HCT116 (cell line): ENCODE results near the gene NDUFC1.

Experiments used
- POLR2A ChIP-seq: IDR thresholded peaks from 2 replicates; pipeline ENCODE4 v1.7.0; 2011; ENCODE audit warnings: borderline replicate concordance; ENCODE audit not compliant: insufficient read depth, insufficient read length; ENCODE audit errors: extremely low read depth
- TF ChIP-seq, protein P1 (sequence below), 3 experiments: fragments of 200-600 bp in 1 of 3; sonication (generic) in 1 of 3; IDR thresholded peaks in 2 of 3; conservative IDR thresholded peaks in 1 of 3; 2 replicates each; pipeline ENCODE4 v1.5.1; 2012 to 2017; ENCODE audit warnings: low read depth in 2 of 3, low read length in 2 of 3, antibody characterized with exemption in 1 of 3, borderline replicate concordance in 1 of 3, control low read depth in 1 of 3, mild to moderate bottlenecking in 1 of 3, mixed read lengths in 1 of 3, mixed run types in 1 of 3, moderate library complexity in 1 of 3; ENCODE audit not compliant: insufficient read depth in 1 of 3
- TF ChIP-seq, protein P2 (sequence below): IDR thresholded peaks from 2 replicates; pipeline ENCODE4 v1.6.1; 2012

DNA sequence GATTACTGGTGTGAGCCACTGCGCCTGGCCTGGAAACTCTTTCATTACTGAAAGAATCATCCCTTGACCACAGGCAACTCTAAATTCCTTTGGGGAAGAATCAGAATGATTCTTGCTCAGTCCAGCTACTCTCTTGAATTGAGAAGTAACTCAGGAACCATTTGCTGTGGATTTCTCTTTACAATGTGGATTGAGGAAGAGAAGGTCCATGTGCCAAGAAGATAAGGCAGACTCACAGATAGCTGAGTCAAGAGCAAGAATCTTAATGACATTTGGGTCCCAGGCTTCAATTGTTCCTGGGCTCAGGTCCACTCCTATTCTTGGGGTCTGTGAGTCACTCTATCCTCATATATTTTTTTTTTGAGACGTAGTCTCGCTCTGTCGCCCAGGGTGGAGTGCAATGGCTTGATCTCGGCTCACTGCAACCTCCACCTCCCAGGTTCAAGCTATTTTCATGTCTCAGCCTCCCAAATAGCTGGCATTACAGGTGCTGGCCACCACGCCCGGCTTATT lies 16.0 kb downstream of the NDUFC1 start:
- TF ChIP-seq, protein P1, sequence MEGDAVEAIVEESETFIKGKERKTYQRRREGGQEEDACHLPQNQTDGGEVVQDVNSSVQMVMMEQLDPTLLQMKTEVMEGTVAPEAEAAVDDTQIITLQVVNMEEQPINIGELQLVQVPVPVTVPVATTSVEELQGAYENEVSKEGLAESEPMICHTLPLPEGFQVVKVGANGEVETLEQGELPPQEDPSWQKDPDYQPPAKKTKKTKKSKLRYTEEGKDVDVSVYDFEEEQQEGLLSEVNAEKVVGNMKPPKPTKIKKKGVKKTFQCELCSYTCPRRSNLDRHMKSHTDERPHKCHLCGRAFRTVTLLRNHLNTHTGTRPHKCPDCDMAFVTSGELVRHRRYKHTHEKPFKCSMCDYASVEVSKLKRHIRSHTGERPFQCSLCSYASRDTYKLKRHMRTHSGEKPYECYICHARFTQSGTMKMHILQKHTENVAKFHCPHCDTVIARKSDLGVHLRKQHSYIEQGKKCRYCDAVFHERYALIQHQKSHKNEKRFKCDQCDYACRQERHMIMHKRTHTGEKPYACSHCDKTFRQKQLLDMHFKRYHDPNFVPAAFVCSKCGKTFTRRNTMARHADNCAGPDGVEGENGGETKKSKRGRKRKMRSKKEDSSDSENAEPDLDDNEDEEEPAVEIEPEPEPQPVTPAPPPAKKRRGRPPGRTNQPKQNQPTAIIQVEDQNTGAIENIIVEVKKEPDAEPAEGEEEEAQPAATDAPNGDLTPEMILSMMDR (IDR thresholded peaks at IDR 0.05 in 2 of 3, conservative IDR thresholded peaks at IDR 0.05 in 1 of 3; ENCODE audit: borderline replicate concordance in 1 of 3, insufficient read depth in 1 of 3, low read depth in 2 of 3, low read length in 2 of 3): no peak
- TF ChIP-seq POLR2A: no peak
- TF ChIP-seq, protein P2, sequence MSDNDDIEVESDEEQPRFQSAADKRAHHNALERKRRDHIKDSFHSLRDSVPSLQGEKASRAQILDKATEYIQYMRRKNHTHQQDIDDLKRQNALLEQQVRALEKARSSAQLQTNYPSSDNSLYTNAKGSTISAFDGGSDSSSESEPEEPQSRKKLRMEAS: no peak
